Stimulated activated CD8-positive, alpha-beta memory T cell treated with anti-CD3 and anti-CD28 coated beads, Interleukin-12 subunit alpha, Interleukin-12 subunit beta, amount 100 ng/mL, for 24 hours (primary cell): ENCODE results near the gene LRMDA.

Source experiments
- DNase-seq: peaks from one replicate; pipeline ENCODE4 v3.0.0-alpha.2; 2020; ENCODE audit errors: extremely low read depth

Gene LRMDA

GRCh38 chr10:75663947-75664664 is 232.7 kb downstream of the LRMDA start:
- no peak for DNase-seq

DNA sequence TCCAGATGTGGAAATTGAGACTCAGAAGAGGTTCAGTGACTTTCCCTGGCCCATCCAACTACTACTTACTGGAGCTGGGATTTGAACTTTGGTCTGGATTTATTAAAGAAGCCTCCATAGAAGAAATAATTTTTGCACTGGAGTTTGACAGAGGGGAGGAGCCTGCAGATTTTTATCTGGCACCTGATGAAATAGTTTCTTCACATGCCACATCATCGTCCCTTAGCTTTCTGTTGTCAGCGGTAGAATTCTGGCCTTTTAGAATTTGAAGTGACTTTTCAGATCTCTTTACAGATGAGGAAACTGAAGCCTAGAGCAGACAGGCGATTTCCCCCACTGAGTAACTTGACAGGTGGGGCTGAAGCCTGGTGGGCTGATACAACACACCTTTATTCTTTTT is 233.5 kb downstream of the LRMDA start:
- no peak for DNase-seq

DNA sequence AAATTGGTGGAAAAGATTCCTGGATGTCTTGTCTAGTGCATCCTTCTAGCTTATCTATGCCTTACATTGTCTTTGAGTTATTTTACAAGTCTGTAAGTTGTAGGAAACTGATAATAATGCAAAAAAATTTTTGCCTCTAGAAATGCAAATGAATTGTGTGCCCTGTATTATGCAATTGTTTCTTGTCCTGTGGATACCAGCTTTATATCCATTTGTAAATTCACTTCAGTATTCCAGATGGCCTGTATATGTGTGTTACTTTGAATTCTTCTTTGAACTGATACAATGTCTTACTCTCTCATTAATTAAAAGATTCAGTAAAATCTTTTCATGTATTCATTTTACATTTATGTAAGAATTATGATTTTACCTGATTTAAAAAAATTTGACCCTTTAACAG is 234.3 kb downstream of the LRMDA start:
- no peak for DNase-seq

DNA sequence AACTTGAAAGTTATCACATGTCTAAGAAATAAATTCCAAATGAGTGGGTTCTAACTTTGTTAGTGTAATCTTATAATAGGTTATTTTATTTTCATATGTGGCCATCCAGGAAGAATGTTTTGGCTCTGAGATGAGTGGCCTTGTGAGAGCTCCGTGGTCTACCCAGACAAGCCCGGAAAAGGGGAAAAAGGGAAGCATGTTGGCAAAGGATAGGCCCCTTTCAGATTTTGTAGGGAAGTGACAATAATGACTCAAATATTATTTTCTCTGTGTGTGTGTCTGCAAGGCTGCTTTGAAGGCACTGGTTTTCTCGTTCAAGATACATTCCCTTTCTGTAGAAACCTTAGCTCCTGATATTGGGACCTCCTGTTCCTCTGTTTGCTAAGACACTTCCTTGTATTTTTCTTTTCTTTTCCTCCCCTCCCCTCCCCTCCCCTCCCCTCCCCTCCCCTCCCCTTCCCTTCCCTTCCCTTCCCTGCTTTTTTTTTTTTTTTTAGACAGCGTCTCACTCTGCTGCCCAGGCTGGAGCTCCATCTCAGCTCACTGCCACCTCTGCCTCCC is 240.8 kb downstream of the LRMDA start:
- DNase-seq, result no peak

DNA sequence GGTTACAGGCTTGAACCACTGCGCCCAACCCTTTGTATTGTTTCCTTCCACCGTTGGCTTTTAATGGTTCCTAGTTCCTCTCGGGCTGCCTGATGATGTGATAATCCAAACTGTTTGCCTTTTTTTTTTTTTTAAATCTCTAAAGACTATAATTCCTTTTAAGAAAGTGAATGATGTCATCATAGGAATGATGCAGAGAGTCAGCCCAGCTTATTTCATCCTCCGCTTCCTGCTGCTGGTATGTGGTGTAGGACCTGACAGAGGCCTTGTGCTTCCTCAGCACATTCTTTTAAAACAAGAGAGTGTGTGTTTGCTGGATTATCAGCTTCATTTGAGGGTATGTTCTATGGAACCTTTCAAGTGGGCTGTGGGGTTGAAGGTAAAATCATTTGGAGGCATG is 241.4 kb downstream of the LRMDA start:
- DNase-seq, result no peak

DNA sequence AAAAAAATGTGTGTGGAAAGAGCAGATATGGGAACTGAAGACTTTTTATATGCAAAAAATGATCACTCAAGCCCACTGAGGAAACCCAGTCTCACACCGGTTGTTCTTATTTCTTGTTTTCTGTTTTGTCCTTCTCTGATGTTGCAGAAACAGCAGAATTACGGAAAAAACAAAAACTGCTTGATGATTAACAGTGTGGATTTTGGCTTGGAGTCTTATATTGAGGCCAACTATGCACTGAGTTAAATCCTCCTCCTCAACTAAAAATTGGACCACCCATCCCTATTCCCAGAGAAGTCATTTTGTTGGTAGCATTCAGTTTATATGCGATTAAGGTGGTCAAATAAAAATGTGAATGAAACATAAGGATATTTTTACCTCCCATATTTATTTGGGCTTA is 246.1 kb downstream of the LRMDA start:
- no peak for DNase-seq

DNA sequence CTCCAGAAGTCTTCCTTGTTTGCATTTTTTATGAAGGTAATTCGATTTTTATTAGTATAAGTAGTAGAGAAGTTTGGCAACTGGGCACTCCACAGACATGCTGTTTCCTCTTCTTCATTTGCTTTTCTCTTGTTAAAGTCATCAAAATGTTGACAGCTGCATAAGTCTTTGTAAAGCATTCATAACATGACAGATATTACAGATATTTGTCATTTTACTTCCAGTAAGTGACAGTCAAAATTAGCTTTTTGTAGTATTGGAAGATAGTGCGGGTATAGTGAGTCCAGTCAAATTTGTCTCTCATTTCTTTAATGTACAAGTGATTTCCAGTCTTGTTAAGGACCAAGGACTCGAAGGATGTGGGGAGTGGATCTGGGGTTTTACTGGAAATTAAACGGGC is 247.1 kb downstream of the LRMDA start:
- no peak for DNase-seq

DNA sequence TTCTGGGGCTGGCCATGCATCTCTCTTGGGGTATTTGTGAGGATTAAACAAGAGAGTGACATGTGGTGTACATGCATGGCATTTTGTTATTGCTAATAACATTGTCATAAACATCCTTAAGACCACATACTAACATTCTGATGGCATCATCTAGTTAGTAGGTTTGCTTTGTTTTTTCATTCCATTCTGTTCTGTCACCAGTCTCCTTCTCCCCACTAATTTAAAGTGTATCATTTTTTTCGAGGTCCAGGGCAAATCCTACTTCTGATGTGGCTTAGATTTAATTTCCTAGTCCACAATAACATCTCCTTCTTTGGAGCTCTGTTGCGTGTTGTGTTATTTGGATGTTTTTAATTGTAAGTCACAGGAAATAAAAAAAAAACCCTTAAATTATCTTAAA is 248.1 kb downstream of the LRMDA start:
- DNase-seq, result no peak

DNA sequence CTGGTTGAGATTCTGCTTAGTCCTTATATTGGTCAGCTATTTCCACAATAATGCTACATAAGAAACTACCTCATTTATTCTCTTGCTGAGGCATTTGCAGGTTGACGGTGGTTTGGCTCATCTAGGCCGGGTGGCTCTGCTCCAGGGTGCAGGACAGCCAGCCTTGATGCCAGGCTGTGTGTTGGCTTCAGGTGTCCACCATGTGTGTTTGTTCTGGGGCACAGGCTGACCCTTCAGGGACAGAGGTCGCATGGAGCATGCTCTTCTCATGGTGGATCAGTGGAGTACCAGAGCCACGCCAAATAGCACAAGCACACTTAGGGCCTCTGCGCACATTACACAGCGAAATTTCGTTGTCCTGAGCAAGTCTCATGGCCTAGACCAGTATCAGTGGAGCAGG is 249.9 kb downstream of the LRMDA start:
- DNase-seq, result no peak

- DNase-seq, result no peak
Measured at GRCh38 chr10:75682649-75683557, 251.5 kb downstream of the LRMDA start.

DNA sequence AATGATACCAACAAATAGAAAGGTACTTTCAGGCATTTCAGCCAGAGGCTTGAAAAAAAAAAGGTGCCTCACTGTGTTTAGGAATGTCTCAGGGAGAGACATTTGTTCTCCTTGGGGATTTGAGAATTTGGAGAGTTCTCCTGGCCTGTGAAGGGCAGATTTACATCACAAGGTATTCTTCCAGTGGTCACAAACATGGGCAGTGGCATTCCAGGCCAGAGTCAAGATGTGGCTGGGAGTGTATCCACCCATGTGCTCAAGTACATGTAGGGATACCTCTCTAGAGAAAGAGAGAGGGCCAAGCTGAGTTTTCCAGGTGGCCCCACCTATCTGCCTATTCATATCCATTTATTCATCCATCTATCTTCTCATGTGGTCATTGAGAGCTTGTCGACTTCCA is 253.8 kb downstream of the LRMDA start:
- no peak for DNase-seq

DNA sequence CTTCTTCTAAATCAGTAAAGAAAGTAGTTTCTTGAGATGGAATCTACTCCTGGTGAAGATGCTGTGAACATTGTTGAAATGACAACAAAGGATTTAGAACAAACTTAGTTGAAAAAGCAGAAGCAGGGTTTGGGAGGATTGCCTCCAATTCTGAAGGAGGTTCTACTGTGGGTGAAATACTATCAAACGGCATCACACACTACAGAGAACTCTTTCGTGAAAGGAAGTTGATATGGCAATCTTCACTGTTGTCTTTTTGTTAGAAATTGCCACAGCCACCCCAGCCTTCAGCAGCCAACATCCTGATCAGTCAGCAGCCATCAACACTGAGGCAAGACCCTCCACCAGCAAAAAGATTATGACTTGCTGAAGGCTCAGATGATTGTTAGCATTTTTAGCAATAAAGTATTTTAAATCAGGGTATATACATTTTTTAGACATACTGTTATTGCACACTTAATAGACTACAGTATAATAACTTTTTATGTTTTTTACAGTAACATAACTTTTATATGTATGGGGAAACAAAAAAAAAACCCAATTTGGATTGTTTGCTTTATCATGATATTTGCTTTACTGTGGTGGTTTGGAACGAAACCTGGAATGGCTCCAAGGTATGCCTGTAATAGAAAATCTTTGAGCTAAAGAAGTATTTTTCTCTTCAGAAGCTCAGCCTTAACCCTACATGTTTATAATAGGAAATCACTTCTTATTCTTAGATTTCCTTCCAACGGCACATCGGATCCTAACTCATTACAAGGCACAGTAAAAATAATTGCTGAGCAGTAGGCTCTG is 257.3 kb downstream of the LRMDA start:
- DNase-seq, result no peak

GRCh38 chr10:75693489-75693888 is 262.1 kb downstream of the LRMDA start:
- DNase-seq, result no peak

- no peak for DNase-seq
Measured at GRCh38 chr10:75694269-75694668, 262.8 kb downstream of the LRMDA start.

DNA sequence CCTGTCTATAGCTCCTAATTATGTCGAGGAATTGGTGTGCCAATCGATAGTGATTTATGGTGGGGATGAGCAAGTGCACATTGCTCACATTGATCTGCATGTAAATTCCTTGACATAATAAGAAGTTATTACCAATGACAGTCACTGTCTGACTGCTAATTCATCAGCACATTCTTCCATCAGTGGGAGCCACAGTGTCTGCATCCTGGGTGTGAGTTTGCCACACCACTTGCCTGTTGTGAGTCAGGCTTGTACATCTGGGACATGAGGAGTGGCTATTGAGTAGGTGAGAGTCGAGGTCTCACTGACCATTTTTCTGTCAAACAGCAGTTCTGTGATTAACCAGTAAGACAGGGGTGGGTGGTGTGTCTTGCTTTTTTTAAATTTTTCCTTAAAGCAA is 263.4 kb downstream of the LRMDA start:
- DNase-seq, result no peak

DNA sequence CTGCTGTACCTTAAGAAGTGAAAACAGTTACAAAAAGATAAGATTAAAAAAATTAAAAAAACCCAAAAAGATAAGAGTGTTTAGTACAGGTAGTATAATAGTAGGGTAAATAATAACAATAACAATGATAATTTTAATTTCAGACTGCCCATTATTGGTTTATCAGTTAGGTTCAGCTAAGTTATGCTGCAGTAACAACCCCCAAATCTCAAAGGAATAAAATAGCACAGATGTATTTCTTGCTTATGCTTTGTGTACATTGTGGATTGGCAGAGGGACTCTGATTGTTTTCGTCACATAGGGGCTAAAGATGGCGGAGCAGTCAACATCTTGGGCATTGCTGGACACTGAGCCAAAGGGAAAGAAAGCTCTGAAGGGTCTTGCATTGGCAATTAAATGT is 264.6 kb downstream of the LRMDA start:
- DNase-seq, result no peak

- no peak for DNase-seq
Measured at GRCh38 chr10:75696536-75696935, 265.1 kb downstream of the LRMDA start.

DNA sequence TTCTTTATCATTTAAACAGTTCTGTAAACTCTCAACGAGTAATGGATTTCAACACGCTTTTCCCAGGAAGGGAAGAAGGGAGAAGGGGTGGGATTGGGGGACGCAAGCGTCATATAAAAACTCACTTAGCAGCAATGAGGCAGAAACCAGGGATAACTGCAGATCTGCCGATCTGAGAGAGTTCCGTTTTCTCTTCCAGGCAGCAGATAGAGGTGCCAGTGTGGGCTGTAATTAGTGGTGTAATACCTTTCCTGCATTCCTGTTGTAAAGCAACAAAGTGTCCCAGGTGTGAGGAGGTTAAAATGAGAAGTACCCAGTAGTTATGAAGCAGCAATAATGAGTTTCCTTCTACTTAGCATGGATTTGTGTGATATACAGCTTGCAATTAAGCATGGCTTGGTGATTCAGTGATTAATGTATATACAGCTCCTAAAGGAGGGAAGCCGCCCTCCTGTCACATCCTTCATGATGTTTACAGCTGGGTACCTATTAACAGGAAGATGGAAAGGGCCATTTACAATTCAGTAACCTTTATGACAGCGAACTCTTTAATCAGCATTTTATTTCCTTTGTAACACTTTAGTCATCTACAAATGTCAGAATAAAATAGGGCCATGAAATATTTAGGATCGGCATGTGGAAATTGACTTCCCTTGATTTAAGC is 271.9 kb downstream of the LRMDA start:
- DNase-seq, result no peak

- DNase-seq, result no peak
Measured at GRCh38 chr10:75705426-75705825, 274.0 kb downstream of the LRMDA start.

DNA sequence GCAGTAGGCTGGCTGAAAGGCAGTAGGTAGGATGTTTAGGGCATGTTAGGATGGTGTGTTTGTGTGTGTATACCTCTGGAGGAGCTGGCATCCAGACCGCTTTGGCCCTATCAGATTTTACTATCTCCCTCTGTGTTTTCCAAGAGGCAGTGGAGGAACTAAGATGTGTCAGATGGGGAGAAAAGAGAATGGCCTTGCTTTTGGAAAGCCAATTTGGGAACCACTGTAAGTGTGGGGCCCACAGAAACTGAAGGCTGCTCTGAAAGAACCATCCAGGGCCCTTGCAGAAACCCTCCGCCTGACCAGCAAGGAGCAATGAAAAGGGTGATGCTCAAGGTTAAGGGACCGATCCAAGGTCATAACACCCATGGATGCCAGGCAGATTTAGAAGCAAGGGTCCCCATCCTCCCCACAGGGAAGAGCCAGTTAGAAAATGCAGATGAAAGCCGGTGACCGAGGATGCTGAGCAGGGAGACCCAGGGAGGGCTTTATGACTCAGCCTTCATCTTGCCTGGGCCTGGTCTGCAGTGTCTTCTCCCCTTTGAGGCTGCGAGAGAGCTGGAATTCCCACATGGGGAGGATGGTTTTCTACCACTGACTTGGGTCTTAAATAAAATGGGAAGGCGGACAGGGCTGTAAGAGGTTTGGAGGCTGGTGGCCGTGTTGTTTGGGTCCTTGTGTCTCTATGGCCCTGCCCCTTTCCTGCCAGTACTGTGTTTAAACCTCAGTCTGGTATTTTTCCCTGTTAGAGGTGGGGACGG is 275.8 kb downstream of the LRMDA start:
- no peak for DNase-seq

GRCh38 chr10:75708060-75708459 is 276.6 kb downstream of the LRMDA start:
- DNase-seq, result no peak
